ENCODE results near the gene TTC9. TPM values are rescaled to one million over a fixed set of nuclear protein-coding genes. Genes with fewer than 3 reads are reported as not detected.
A peak's percentile ranks its signal among the peaks of the same experiment; 100 is the strongest.

The TTC9 gene
- polyA plus RNA-seq, 1 donor, result 1.9 TPM

- DNase-seq, result peak in 1 of 2 donors; percentile 33
- no peak overlapping the region for H3K4me3 ChIP-seq (ENCODE audit: low read length)
- no peaks in the 10 kb centered on the region for H3K36me3 ChIP-seq (ENCODE audit: control insufficient read depth, insufficient read depth, low read length)
- H3K27ac ChIP-seq (ENCODE audit: low read length), result no peak overlapping the region
- H3K9me3 ChIP-seq (ENCODE audit: control insufficient read depth, low read depth, low read length), result no peaks in the 10 kb centered on the region
- WGBS (ENCODE audit: insufficient coverage, low lambda C conversion rate), result no CpG with 5 or more reads among the region's 8 CpGs
- H3K27me3 ChIP-seq (ENCODE audit: control insufficient read depth, insufficient read depth, low read length), result no peaks in the 10 kb centered on the region
- H3K4me1 ChIP-seq (ENCODE audit: control insufficient read depth, insufficient read depth, low read length), result peaks cover 18% of the 10 kb centered on the region
Measured at GRCh38 chr14:70714055-70714550, 72.4 kb downstream of the TTC9 start.

DNA sequence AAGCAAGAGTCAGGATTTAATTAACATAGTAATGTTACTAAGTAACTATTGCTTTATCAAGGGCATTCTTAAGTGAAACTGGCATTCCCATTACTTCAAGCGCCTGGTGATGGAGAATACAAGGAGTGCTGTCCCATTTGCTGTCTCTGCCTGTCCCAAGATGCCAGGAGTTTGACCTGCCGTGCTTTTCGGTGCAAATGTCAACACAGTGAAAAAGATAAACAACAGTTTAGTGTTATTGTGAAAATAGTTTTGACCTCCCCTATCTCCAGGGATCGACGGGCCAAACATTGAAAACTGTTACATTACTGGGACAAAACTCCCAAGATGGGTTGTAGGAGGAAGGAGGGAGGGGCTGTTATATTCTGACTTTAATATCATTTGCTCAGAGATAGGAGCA lies 74.8 kb downstream of the TTC9 start:
- no peaks in the 10 kb centered on the region for H3K36me3 ChIP-seq (ENCODE audit: control insufficient read depth, insufficient read depth, low read length)
- no CpG with 5 or more reads among the region's 5 CpGs for WGBS (ENCODE audit: insufficient coverage, low lambda C conversion rate)
- H3K27me3 ChIP-seq (ENCODE audit: control insufficient read depth, insufficient read depth, low read length), result no peaks in the 10 kb centered on the region
- no peaks in the 10 kb centered on the region for H3K9me3 ChIP-seq (ENCODE audit: control insufficient read depth, low read depth, low read length)
- DNase-seq, result no peak
- no peak overlapping the region for H3K4me3 ChIP-seq (ENCODE audit: low read length)
- H3K4me1 ChIP-seq (ENCODE audit: control insufficient read depth, insufficient read depth, low read length), result peaks cover 35% of the 10 kb centered on the region
- H3K27ac ChIP-seq (ENCODE audit: low read length), result peak overlapping the region; percentile 14

- no CpG with 5 or more reads among the region's 1 CpG for WGBS (ENCODE audit: insufficient coverage, low lambda C conversion rate)
- no peaks in the 10 kb centered on the region for H3K27me3 ChIP-seq (ENCODE audit: control insufficient read depth, insufficient read depth, low read length)
- peak in 1 of 2 donors; percentile 47 for DNase-seq
Measured at GRCh38 chr14:70716958-70717357, 75.2 kb downstream of the TTC9 start.

GRCh38 chr14:70718383-70719118 lies 76.8 kb downstream of the TTC9 start:
- Histone ChIP-seq H3K27me3 (ENCODE audit: control insufficient read depth, insufficient read depth, low read length) (no peaks in the 10 kb centered on the region), H3K4me1 (ENCODE audit: control insufficient read depth, insufficient read depth, low read length) (peaks cover 49% of the 10 kb centered on the region), H3K36me3 (ENCODE audit: control insufficient read depth, insufficient read depth, low read length) (no peaks in the 10 kb centered on the region), H3K27ac (ENCODE audit: low read length) (no peak overlapping the region), H3K4me3 (ENCODE audit: low read length) (no peak overlapping the region), H3K9me3 (ENCODE audit: control insufficient read depth, low read depth, low read length) (no peaks in the 10 kb centered on the region)
- peak in 1 of 2 donors; percentile 41 for DNase-seq
- WGBS (ENCODE audit: insufficient coverage, low lambda C conversion rate), result no CpG with 5 or more reads among the region's 8 CpGs

More at GRCh38 chr14:70716958-70717357, 75.2 kb downstream of the TTC9 start:
- Histone ChIP-seq H3K4me1 (ENCODE audit: control insufficient read depth, insufficient read depth, low read length) (peaks cover 40% of the 10 kb centered on the region), H3K36me3 (ENCODE audit: control insufficient read depth, insufficient read depth, low read length) (no peaks in the 10 kb centered on the region), H3K27ac (ENCODE audit: low read length) (peak overlapping the region; percentile 14), H3K4me3 (ENCODE audit: low read length) (no peak overlapping the region), H3K9me3 (ENCODE audit: control insufficient read depth, low read depth, low read length) (no peaks in the 10 kb centered on the region)

DNA sequence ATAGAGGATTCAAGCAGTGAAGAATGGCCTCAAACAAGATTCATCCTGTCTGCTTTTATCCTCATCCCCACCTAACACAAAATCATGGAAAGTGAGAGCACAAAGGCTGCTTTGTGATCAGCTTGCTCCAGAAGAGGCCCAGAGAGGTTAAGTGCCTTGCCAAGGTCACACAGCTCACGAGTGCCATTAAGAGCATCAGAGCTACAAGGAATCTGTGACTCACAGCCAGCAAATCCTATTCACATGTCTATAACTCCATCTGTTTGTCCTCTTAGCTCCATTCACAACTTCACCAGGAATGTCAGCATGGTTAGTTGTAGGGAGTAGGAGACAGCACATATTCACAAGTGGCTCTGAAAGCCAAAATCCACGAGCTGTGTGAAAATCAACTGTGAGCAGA lies 79.8 kb downstream of the TTC9 start:
- Histone ChIP-seq H3K4me3 (ENCODE audit: low read length) (no peak overlapping the region), H3K27me3 (ENCODE audit: control insufficient read depth, insufficient read depth, low read length) (no peaks in the 10 kb centered on the region), H3K27ac (ENCODE audit: low read length) (no peak overlapping the region), H3K4me1 (ENCODE audit: control insufficient read depth, insufficient read depth, low read length) (peaks cover 66% of the 10 kb centered on the region), H3K9me3 (ENCODE audit: control insufficient read depth, low read depth, low read length) (no peaks in the 10 kb centered on the region), H3K36me3 (ENCODE audit: control insufficient read depth, insufficient read depth, low read length) (no peaks in the 10 kb centered on the region)
- no CpG with 5 or more reads among the region's 2 CpGs for WGBS (ENCODE audit: insufficient coverage, low lambda C conversion rate)
- no peak for DNase-seq

DNA sequence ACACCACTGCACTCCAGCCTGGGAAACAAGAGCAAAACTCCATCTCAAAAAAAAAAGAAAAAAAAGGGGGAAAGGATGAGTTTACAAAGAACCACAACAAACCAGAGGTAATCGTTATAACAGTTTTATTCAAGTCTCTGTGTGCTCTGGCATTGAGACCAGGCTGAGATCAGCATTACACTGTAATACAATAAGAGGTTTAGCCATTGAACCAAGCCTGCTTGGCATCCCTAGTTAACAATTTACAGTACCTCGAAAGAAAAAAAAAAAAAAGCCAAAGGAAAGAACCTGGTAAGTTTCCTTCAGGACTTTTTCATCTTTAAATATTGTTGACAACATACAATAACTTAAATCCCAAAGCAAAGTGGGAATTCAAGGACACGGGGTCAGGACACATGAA lies 80.7 kb downstream of the TTC9 start:
- peak in 1 of 2 donors; percentile 26 for DNase-seq

GRCh38 chr14:70723276-70723675 lies 81.6 kb downstream of the TTC9 start:
- peak; percentile 82 to 85 for DNase-seq
- Histone ChIP-seq H3K27me3 (ENCODE audit: control insufficient read depth, insufficient read depth, low read length) (no peaks in the 10 kb centered on the region), H3K9me3 (ENCODE audit: control insufficient read depth, low read depth, low read length) (no peaks in the 10 kb centered on the region), H3K36me3 (ENCODE audit: control insufficient read depth, insufficient read depth, low read length) (no peaks in the 10 kb centered on the region), H3K4me1 (ENCODE audit: control insufficient read depth, insufficient read depth, low read length) (peaks cover 56% of the 10 kb centered on the region), H3K27ac (ENCODE audit: low read length) (peak overlapping the region; percentile 79), H3K4me3 (ENCODE audit: low read length) (no peak overlapping the region)
- no CpG with 5 or more reads among the region's 5 CpGs for WGBS (ENCODE audit: insufficient coverage, low lambda C conversion rate)

More for the DNA sequence above, 80.7 kb downstream of the TTC9 start:
- peaks cover 62% of the 10 kb centered on the region for H3K4me1 ChIP-seq (ENCODE audit: control insufficient read depth, insufficient read depth, low read length)
- WGBS (ENCODE audit: insufficient coverage, low lambda C conversion rate), result no CpG with 5 or more reads among the region's 3 CpGs
- no peak overlapping the region for H3K4me3 ChIP-seq (ENCODE audit: low read length)
- no peaks in the 10 kb centered on the region for H3K9me3 ChIP-seq (ENCODE audit: control insufficient read depth, low read depth, low read length)
- no peak overlapping the region for H3K27ac ChIP-seq (ENCODE audit: low read length)
- H3K36me3 ChIP-seq (ENCODE audit: control insufficient read depth, insufficient read depth, low read length), result no peaks in the 10 kb centered on the region
- no peaks in the 10 kb centered on the region for H3K27me3 ChIP-seq (ENCODE audit: control insufficient read depth, insufficient read depth, low read length)

DNA sequence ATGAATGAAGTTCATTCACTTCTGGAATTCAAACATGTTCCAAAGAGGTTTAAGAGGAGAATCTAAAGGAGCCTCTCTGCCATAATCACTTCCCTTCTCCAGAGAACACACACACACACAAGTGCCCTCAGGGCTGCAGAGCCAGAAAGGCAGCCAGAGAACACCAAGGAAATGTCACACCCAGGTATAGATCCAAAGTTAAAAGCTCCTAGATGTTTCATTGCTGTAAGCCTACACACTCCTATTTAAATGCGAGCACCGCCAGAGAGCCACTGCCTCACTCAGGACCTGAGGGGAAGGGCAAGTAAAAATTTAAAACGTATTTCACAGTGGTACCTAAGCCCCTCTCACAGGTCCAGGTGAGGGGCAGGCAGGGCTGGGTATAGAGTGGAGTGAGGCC lies 82.4 kb downstream of the TTC9 start:
- no peaks in the 10 kb centered on the region for H3K9me3 ChIP-seq (ENCODE audit: control insufficient read depth, low read depth, low read length)
- no peaks in the 10 kb centered on the region for H3K36me3 ChIP-seq (ENCODE audit: control insufficient read depth, insufficient read depth, low read length)
- DNase-seq, result no peak

DNA sequence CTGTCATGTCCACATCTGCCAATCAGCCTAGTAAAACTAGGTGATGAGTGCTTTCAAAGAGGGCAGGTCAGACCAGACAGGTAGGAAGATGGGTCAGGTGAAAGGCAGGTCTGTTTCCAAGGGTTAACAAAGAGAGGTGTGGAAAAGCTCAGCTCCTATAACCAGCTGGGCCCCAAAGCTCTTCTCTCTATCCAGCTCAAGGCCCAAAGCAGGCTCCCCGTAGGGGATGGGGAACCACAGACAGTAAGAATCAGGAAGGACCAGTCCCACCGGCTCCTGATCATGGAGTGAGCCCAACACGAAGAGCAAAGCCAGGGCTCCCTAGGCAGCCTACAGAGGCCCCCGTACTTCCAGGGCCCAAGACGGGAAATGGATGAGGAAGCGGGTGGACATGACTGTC lies 83.2 kb downstream of the TTC9 start:
- DNase-seq, result no peak
- Histone ChIP-seq H3K4me1 (ENCODE audit: control insufficient read depth, insufficient read depth, low read length) (peaks cover 44% of the 10 kb centered on the region), H3K27ac (ENCODE audit: low read length) (peak overlapping the region; percentile 16), H3K9me3 (ENCODE audit: control insufficient read depth, low read depth, low read length) (no peaks in the 10 kb centered on the region), H3K27me3 (ENCODE audit: control insufficient read depth, insufficient read depth, low read length) (no peaks in the 10 kb centered on the region), H3K4me3 (ENCODE audit: low read length) (no peak overlapping the region), H3K36me3 (ENCODE audit: control insufficient read depth, insufficient read depth, low read length) (peaks cover 6% of the 10 kb centered on the region)
- no CpG with 5 or more reads among the region's 6 CpGs for WGBS (ENCODE audit: insufficient coverage, low lambda C conversion rate)

More for the DNA sequence above, 82.4 kb downstream of the TTC9 start:
- no peak overlapping the region for H3K27ac ChIP-seq (ENCODE audit: low read length)
- H3K4me3 ChIP-seq (ENCODE audit: low read length), result no peak overlapping the region
- peaks cover 48% of the 10 kb centered on the region for H3K4me1 ChIP-seq (ENCODE audit: control insufficient read depth, insufficient read depth, low read length)
- WGBS (ENCODE audit: insufficient coverage, low lambda C conversion rate), result no CpG with 5 or more reads among the region's 3 CpGs
- no peaks in the 10 kb centered on the region for H3K27me3 ChIP-seq (ENCODE audit: control insufficient read depth, insufficient read depth, low read length)

All from large intestine (tissue), 3 donors.